ENCODE results near the gene UPP2. TPM values are rescaled to one million over a fixed set of nuclear protein-coding genes. Genes with fewer than 3 reads are reported as not detected.
A peak's percentile ranks its signal among the peaks of the same experiment; 100 is the strongest.

The UPP2 gene
- total RNA-seq, 1 experiment from 2014 or later: not detected

DNA sequence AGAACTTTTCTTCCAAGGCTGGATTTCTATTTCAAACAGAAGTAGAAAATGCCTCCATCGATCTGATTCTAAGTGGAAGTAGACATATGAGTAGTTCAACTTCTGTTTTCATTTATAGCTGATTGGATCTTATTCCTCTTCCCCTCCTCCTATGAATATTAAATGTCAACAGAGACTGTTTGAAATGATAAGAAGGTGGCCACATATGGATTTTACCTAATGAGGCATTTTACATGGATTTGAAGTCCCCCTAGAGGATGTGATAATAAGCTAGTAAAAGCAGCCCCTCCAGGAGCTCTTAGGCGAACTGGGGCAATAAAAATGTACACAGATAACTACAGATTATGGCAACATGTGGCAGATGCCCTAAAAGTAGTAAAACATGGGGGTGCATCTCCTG is 71.0 kb downstream of the UPP2 start:
- Mint-ChIP-seq H3K9me3 (no peaks in the 10 kb centered on the region), H3K4me3 (no peak overlapping the region), H3K4me1 (peaks cover 2 to 3% of the 10 kb centered on the region in 2 experiments; a peak in 1 of 4 replicates), H3K27ac (0 out of 7 replicates have a peak overlapping the region, but pooled peaks of 1 of the 3 experiments have one; percentile 13), H3K36me3 (ENCODE audit: insufficient read depth in 1 of 3, low read depth in 3 of 3) (no peaks in the 10 kb centered on the region), H3K27me3 (ENCODE audit: low read depth) (no peaks in the 10 kb centered on the region)
- Histone ChIP-seq H4K91ac (ENCODE audit: insufficient read length, low read depth, low read length) (no peak overlapping the region), H3K23ac (ENCODE audit: insufficient read length, low read depth, low read length) (no peak overlapping the region), H3K9ac (ENCODE audit: extremely low read depth, insufficient read length, low read length) (no peak overlapping the region), H3K18ac (ENCODE audit: insufficient read length, low read depth, low read length) (no peak overlapping the region), H3K14ac (ENCODE audit: insufficient read depth, low read length) (no peak overlapping the region), H4K8ac (replicated peaks; ENCODE audit: insufficient read length, low read depth, low read length) (no peak overlapping the region), H2AFZ (ENCODE audit: low read length) (no peak overlapping the region), H2BK120ac (ENCODE audit: low read depth, low read length, poor library complexity, severe bottlenecking) (no peak overlapping the region), H3K56ac (ENCODE audit: insufficient read length, low read depth, low read length) (no peak overlapping the region), H3K9me3 (ENCODE audit: control insufficient read depth, low read depth, low read length) (no peaks in the 10 kb centered on the region), H2AK5ac (ENCODE audit: insufficient read length, low read length) (no peak overlapping the region), H2BK5ac (ENCODE audit: insufficient read length, low read length) (no peak overlapping the region), H2BK20ac (ENCODE audit: low read depth, low read length, poor library complexity, severe bottlenecking) (no peak overlapping the region), H3K4ac (ENCODE audit: low read depth, low read length) (no peak overlapping the region), H4K20me1 (ENCODE audit: control insufficient read depth, insufficient read depth, insufficient read length) (no peaks in the 10 kb centered on the region), H3K27me3 (ENCODE audit: insufficient read depth, low read length) (no peaks in the 10 kb centered on the region), H3T11ph (ENCODE audit: low read length) (no peak overlapping the region), H3K4me1 (ENCODE audit: insufficient read depth, low read length) (no peaks in the 10 kb centered on the region; the same call in 1 of the 2 replicates), H3K27ac (ENCODE audit: insufficient read length, low read depth, low read length) (no peak overlapping the region), H3K23me2 (ENCODE audit: insufficient read length, low read depth, low read length, poor library complexity, severe bottlenecking) (no peaks in the 10 kb centered on the region), H2BK15ac (ENCODE audit: low read depth, low read length) (no peak overlapping the region), H3K79me2 (ENCODE audit: insufficient read depth, low read length) (no peaks in the 10 kb centered on the region), H4K5ac (ENCODE audit: insufficient read length, low read depth, low read length) (no peak overlapping the region), H2BK12ac (ENCODE audit: insufficient read length, low read depth, low read length) (no peak overlapping the region), H3K4me2 (ENCODE audit: insufficient read depth, insufficient read length, low read length) (no peak overlapping the region), H3K79me1 (ENCODE audit: insufficient read depth, low read depth, low read length, poor library complexity, severe bottlenecking) (no peaks in the 10 kb centered on the region)
- DNase-seq: no peak
- TF ChIP-seq CTCF (conservative IDR thresholded peaks at IDR 0.05): no peak
- no CpG with 5 or more reads among the region's 2 CpGs for WGBS (ENCODE audit: extremely low coverage, insufficient read length, low lambda C conversion rate)
